ENCODE measurements around the gene TBL2.

TBL2 gene

GRCh38 chr7:73521636-73522104 is 56.7 kb downstream of the TBL2 start:
- H3K4me3 ChIP-seq (replicated peaks; ENCODE audit: insufficient read depth, low read length): peak overlapping the region; percentile 73
- H3K27ac ChIP-seq (replicated peaks): peak overlapping the region; percentile 98
- no peak for DNase-seq (ENCODE audit: low read depth in 1 of 2, low spot score in 1 of 2)
- TF ChIP-seq, protein P1, sequence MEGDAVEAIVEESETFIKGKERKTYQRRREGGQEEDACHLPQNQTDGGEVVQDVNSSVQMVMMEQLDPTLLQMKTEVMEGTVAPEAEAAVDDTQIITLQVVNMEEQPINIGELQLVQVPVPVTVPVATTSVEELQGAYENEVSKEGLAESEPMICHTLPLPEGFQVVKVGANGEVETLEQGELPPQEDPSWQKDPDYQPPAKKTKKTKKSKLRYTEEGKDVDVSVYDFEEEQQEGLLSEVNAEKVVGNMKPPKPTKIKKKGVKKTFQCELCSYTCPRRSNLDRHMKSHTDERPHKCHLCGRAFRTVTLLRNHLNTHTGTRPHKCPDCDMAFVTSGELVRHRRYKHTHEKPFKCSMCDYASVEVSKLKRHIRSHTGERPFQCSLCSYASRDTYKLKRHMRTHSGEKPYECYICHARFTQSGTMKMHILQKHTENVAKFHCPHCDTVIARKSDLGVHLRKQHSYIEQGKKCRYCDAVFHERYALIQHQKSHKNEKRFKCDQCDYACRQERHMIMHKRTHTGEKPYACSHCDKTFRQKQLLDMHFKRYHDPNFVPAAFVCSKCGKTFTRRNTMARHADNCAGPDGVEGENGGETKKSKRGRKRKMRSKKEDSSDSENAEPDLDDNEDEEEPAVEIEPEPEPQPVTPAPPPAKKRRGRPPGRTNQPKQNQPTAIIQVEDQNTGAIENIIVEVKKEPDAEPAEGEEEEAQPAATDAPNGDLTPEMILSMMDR (IDR thresholded peaks at IDR 0.05; ENCODE audit: insufficient read depth, low read length): no peak
- TF ChIP-seq POLR2AphosphoS5 (IDR thresholded peaks at IDR 0.05; ENCODE audit: low read depth) (no peak; the same call in 1 of the 2 replicates), REST (IDR thresholded peaks at IDR 0.05; ENCODE audit: insufficient replicate concordance, low read depth) (no peak), GABPA (IDR thresholded peaks at IDR 0.05; ENCODE audit: low read depth) (no peak), SPI1 (IDR thresholded peaks at IDR 0.05; ENCODE audit: borderline replicate concordance, low read depth) (no peak)
- H3K27me3 ChIP-seq (ENCODE audit: insufficient read depth, poor library complexity, severe bottlenecking): no peaks in the 10 kb centered on the region

DNA sequence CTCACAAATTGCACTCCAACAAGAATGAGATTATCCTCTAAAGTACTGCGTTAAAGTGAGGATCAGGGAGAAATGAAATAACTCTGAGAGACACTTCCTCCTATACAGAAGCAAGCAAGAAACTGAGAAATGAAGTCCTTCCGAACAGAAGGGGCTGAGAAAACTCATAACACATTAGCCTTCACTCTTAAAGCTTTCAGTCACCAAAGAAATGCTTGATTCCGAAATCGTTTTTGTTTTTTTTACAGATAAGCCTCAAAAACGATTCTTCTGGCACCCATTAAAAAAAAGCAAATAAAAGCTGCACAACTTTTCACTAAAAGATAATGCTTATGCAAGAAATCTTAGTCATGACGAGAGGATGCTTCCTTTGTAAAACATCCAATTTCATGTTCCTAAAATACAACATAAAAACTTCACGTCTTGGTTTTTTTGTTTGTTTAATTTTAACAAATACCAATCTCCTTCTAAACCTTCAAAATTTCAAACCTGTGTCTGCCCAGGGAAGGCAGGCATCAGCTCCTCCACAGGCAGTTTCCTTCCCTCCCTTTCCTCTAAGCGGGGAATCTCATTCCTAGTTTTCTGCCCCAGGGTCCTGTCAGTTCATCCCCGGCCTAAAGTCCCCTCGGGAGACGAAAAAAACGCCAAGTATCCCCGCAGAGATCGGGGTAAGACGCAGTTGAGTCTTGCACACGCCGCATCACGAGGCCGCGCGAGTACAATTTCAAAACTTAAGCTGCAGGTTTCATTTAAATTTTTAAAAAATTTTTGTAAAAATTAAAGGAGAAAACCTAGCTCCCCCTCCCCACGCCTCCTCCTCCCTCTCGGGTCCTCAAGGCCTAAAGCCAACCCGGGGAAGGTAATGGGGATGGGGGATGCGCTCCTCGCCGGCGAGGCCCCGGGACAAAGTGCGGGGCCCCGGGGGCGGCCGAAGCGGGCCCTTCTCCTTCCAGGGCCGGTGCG is 57.4 kb downstream of the TBL2 start:
- DNase-seq (ENCODE audit: low read depth in 1 of 2, low spot score in 1 of 2): peak in 1 of 2 experiments; percentile 21
- peak overlapping the region; percentile 98 for H3K27ac ChIP-seq (replicated peaks)
- H3K27me3 ChIP-seq (ENCODE audit: insufficient read depth, poor library complexity, severe bottlenecking): no peaks in the 10 kb centered on the region
- peak overlapping the region; percentile 73 for H3K4me3 ChIP-seq (replicated peaks; ENCODE audit: insufficient read depth, low read length)
- TF ChIP-seq SPI1 (IDR thresholded peaks at IDR 0.05; ENCODE audit: borderline replicate concordance, low read depth) (peak; percentile 69), GABPA (IDR thresholded peaks at IDR 0.05; ENCODE audit: low read depth) (no peak)

GRCh38 chr7:73519867-73520672 is 58.3 kb downstream of the TBL2 start:
- Histone ChIP-seq H3K4me3 (replicated peaks; ENCODE audit: insufficient read depth, low read length) (peak overlapping the region; percentile 73), H3K27ac (replicated peaks) (peak overlapping the region; percentile 98), H3K27me3 (ENCODE audit: insufficient read depth, poor library complexity, severe bottlenecking) (no peaks in the 10 kb centered on the region)
- peak in 1 of 2 experiments; percentile 30 for DNase-seq (ENCODE audit: low read depth in 1 of 2, low spot score in 1 of 2)
- no peak for TF ChIP-seq POLR2AphosphoS5 (IDR thresholded peaks at IDR 0.05; ENCODE audit: low read depth)

- DNase-seq (ENCODE audit: low read depth in 1 of 2, low spot score in 1 of 2): no peak
- Histone ChIP-seq H3K27ac (replicated peaks) (no peak overlapping the region), H3K4me3 (replicated peaks; ENCODE audit: insufficient read depth, low read length) (no peak overlapping the region), H3K27me3 (ENCODE audit: insufficient read depth, poor library complexity, severe bottlenecking) (no peaks in the 10 kb centered on the region)
- TF ChIP-seq POLR2AphosphoS5 (IDR thresholded peaks at IDR 0.05; ENCODE audit: low read depth) (no peak), SPI1 (IDR thresholded peaks at IDR 0.05; ENCODE audit: borderline replicate concordance, low read depth) (no peak), GABPA (IDR thresholded peaks at IDR 0.05; ENCODE audit: low read depth) (no peak), REST (IDR thresholded peaks at IDR 0.05; ENCODE audit: insufficient replicate concordance, low read depth) (no peak)
- TF ChIP-seq, protein P1 (IDR thresholded peaks at IDR 0.05; ENCODE audit: insufficient read depth, low read length): no peak
Observed at GRCh38 chr7:73518470-73518869, 59.9 kb downstream of the TBL2 start.
